GM12864 (cell line): ENCODE data around the gene OR5T2.

ENCODE experiments used
- DNase-seq: peaks from one replicate; pipeline ENCODE4 v3.0.0-alpha.2; 2011; ENCODE audit warnings: low read depth
- H3K4me3 ChIP-seq: 2 replicates; pipeline ENCODE4 v1.5.1; 2011; ENCODE audit warnings: mild to moderate bottlenecking, low read depth, low read length, control low read depth
- CTCF ChIP-seq: IDR thresholded peaks from 2 replicates; pipeline ENCODE4 v1.5.1; 2011; ENCODE audit warnings: low read depth, mild to moderate bottlenecking, moderate library complexity, low read length, control low read depth, inconsistent platforms; ENCODE audit errors: missing control alignments

OR5T2 gene

DNA sequence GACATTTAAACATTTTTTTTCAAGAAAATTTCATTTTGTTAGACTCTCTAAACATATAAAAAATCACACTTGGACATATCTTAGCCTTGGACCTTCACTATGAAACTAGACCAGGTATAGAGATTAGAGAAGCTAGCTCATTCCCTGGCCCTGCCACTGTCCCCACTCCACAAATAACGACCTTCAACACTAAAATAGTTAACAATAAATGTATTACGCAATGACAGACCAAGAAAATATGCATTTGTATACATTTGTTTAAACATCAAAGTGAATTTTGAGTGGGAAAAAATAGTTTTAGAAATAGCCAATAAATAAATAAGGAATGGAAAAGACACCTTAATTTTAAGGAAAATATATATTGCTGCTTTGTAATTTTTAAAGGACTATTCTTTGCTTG, 36.7 kb downstream of the OR5T2 start:
- TF ChIP-seq CTCF = no peak
- no peak for DNase-seq
- H3K4me3 ChIP-seq = no peak overlapping the region

DNA sequence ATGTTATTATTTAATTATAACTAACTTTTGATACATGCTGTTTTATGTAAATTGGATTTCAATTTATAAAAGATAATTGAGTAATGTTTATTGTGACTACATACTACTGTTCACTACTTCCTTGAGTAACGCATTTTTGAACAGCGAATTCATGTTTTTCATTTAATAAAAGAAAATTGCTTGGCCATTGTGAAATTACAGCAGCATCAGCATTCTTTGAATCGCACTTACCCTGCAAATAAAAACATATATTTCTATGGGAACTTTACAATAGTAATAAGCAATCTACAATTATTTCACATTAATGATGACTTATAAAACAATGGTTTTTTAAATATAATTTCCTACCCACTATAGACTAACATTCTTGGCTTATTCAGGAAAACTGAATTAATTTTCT, 37.4 kb downstream of the OR5T2 start:
- TF ChIP-seq CTCF = no peak
- no peak overlapping the region for H3K4me3 ChIP-seq
- DNase-seq = no peak

- no peak for DNase-seq
- no peak overlapping the region for H3K4me3 ChIP-seq
- TF ChIP-seq CTCF = no peak
Observed at GRCh38 chr11:56188602-56189001, 45.5 kb downstream of the OR5T2 start.

DNA sequence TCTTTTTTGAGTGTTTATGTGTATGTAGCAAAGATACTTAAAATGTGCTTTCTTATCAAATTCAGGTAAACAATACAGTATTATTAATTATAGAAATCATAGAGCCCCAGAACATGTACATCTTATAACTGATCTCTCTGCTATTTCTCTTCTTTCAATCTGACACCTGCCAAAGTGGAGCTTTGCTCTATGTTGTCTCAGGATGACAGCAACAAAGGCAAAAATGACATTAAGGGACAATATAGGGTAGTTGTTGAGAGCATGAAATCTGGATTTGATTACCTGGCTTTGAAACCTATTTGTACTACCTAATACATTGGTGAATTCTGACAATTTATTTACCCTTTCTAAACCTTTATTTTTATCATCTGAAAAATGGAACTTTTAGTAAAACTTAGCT, 50.6 kb downstream of the OR5T2 start:
- no peak for TF ChIP-seq CTCF
- no peak for DNase-seq

More for the DNA sequence above, 50.6 kb downstream of the OR5T2 start:
- H3K4me3 ChIP-seq = no peak overlapping the region
